ENCODE data around the gene SRPK3.

The SRPK3 gene

DNA sequence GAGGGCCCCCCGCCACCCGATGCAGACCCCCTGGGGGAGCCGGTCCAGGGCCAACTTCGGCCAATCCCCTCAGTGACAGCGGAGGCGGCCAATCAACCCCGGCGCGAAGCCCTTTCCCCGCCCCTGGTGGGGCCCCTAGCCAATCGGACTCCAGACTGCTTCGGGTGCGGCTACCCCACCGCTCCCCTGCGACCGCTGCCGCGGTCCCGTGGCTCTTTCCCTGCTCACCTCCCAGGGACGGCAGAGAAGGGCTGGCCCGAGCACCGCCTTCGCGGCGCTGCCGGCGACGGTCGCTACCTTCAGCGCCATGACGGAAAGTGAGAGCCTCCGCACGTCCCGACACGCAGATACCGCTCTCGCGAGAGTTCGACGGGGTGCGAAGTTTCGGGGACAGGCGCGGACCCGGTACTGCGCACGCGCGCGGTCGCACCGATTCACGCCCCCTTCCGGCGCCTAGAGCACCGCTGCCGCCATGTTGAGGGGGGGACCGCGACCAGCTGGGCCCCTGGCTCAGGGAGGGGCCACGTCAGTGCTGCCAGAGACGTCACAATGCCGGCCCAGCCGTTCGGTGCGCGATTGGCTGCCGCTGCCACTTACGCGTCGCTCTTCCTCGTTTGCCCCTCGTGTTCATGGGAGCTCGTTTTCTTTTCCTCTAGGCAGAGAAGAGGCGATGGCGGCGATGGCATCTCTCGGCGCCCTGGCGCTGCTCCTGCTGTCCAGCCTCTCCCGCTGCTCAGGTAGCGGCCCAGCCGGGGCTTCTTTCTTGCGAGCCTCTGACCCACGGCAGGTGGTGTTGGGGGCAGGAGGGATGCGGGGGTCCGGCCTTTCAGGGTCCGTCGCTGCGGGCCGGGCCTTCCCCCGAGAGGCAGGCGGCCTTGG is 13.4 kb downstream of the SRPK3 start, which contains the start of the genes IDH3G and SSR4:
Gene IDH3G (minus strand): TSS at position 358 of the 879 bp plus-strand sequence. CDS start 49 bp downstream, at position 309.
Gene SSR4 (plus strand): TSS at position 651 of the 879 bp plus-strand sequence. CDS start 20 bp downstream, at position 671.
- H3K27ac ChIP-seq: peak within 1 kb of the TSS; percentile 95
- TF ChIP-seq ZFX (IDR thresholded peaks at IDR 0.05): peak; percentile 61; the same call in 1 of the 2 replicates
- TF ChIP-seq, protein P1, sequence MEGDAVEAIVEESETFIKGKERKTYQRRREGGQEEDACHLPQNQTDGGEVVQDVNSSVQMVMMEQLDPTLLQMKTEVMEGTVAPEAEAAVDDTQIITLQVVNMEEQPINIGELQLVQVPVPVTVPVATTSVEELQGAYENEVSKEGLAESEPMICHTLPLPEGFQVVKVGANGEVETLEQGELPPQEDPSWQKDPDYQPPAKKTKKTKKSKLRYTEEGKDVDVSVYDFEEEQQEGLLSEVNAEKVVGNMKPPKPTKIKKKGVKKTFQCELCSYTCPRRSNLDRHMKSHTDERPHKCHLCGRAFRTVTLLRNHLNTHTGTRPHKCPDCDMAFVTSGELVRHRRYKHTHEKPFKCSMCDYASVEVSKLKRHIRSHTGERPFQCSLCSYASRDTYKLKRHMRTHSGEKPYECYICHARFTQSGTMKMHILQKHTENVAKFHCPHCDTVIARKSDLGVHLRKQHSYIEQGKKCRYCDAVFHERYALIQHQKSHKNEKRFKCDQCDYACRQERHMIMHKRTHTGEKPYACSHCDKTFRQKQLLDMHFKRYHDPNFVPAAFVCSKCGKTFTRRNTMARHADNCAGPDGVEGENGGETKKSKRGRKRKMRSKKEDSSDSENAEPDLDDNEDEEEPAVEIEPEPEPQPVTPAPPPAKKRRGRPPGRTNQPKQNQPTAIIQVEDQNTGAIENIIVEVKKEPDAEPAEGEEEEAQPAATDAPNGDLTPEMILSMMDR (conservative IDR thresholded peaks at IDR 0.05): no peak

DNA sequence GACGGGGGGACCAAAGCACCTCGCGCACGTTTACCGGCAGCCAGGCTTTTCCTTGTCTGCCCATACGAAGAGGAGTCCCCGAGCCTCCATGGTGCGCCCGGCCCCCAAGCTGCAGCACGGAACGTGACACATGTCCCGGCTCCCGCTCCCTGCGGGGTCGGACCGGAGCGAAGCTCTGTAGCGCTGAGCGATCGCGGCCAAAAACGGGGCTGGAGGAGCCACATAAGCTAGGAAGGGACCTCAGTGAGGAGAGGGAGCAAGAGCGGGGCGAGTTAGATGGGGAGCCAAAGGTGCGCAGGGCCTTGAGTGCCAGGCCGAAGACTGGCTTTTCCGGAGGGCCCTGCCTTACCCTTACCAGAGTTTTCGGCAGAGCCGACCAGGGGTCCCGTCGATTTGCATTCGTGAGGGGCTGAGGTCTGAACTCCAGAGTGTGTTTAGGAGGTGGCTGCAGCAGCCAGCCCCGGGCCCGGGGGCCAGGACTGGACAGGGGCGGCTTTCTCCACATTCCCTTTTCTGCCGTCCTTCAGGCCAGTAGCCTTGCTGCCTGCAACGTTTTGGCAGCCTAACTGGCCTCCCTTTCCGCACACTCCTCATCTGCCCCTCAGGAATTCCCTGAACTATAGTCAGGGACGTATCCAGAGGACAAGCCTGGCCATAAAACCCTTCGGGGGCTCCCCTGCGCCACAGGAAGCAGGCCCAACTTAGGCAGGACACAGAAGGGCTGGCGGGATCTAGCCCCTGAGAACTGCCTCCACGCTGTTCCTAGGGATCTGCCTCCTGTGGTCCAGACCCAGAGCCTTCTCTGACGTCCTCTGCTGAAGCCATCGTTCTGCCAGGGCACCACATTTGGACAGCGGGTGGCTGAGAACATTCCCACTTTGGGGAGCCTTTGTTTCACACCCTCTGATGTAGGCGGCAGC is 14.3 kb downstream of the SRPK3 start:
- peak overlapping the region; percentile 95 for H3K27ac ChIP-seq
- TF ChIP-seq ZFX (IDR thresholded peaks at IDR 0.05): 0 out of 2 replicates have a peak, but pooled peaks have one; percentile 44
- TF ChIP-seq, protein P1 (conservative IDR thresholded peaks at IDR 0.05): no peak

DNA sequence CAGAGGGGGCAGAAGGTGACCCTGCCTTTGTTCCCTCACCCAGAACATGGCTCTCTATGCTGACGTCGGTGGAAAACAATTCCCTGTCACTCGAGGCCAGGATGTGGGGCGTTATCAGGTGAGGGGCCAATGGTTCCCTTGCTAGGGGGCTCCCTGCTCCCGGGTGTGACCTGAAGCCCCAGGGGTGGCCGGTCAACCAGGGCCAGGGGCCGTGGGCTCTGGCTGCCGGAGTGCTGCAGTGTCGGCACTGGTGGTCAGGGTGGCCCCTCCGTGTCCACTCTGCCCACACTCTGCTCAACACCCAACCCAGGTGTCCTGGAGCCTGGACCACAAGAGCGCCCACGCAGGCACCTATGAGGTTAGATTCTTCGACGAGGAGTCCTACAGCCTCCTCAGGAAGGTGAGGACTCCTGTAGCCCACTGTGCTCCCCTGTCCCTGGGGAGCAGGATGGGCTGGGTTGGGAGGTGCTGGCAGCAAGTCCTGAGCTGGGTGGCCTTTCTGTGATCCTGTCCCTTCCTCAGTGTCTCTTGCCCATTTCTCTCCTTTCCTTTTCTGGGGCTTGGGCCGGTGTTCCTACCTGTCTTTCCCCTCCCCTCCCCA is 16.7 kb downstream of the SRPK3 start:
- TF ChIP-seq, protein P1 (conservative IDR thresholded peaks at IDR 0.05): no peak
- TF ChIP-seq ZFX (IDR thresholded peaks at IDR 0.05): no peak
- no peak overlapping the region for H3K27ac ChIP-seq

DNA sequence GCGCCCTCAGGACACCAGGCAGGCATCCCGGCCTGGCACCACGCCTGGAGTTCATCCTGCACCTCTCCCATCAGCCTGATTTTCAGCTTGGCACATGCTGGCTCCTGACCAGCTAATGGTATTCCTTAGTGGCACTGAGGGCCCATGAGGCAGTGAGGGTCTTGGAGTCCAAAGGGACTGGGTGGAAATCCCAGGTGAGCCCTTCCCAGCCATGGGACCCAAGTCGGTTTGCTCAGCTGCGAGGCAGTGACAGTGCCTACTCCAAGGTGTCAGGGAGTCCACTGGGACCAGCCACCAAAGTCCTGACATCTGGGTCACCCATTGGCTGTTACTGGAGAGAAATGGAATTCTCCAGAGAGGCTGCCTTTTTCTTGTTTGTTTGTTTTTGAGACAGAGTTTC is 18.5 kb downstream of the SRPK3 start:
- TF ChIP-seq ZFX (IDR thresholded peaks at IDR 0.05): no peak
- TF ChIP-seq, protein P1 (conservative IDR thresholded peaks at IDR 0.05): no peak
- no peak overlapping the region for H3K27ac ChIP-seq

DNA sequence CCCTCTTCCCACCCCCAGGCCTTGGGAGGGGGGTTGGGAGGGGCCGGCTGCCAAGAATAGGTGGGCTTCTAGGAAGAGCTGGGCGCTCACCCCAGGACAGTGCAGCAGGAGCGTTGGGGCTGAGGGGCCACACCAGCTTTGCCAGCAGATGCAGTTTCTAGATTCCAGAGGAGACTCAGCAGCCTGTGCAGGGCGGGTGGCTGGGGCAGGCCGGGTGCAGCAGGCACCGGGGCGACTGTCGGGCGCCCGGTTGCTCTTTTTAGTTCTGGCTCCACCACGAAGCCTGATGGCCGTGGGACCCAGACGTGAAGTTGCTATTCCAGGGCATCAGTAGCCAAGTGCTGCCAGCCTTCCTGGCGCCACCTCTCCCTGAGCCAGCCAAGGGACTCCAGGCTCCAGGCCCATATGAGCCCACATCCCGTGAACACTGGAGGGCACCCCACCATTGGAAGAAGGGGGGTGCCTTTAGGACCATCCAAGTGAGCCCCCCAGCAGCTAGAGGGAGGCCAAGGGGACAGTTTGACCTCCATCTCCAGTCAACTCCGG is 19.4 kb downstream of the SRPK3 start:
- TF ChIP-seq, protein P1 (conservative IDR thresholded peaks at IDR 0.05): no peak
- no peak for TF ChIP-seq ZFX (IDR thresholded peaks at IDR 0.05)
- no peak overlapping the region for H3K27ac ChIP-seq

DNA sequence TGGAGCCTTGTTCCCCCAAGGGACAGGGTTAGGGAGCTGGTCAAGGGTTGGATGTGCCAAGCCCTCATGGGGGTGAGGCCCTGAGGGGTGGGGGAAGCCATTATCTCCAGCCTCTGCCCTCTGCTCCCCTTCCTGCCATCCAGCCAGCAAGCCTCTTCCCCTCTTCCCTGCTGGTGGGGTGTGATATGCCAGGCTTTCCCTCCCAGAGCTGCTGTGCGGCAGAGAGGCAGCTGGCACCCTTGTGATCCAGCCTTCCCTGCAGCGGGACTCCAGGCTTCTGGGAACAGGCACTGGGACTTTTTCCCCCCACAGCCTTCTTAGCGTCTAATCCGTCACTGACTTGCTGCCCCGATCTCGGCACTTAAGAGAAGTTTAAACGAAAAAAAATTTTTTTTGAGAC is 19.9 kb downstream of the SRPK3 start:
- H3K27ac ChIP-seq: no peak overlapping the region
- no peak for TF ChIP-seq ZFX (IDR thresholded peaks at IDR 0.05)

DNA sequence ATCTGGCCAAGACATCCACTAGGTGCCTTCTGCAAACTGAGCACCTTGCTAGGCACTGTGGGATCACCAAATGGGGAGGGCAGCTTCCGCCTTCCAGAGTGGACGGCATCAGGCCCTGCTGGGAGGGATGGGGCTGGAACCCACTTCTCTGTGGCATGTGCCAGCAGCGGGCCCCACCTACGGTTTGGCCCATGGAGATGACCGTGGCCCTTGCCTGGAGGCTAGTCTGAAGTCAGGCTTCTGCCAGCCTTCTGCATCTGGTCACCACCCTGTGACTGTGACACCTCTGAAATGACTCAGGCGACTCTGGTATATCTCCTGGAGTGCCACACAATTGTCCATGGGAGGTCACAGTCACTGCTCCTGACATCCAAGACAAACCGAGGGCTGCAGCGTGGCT is 20.8 kb downstream of the SRPK3 start:
- no peak overlapping the region for H3K27ac ChIP-seq
- TF ChIP-seq, protein P1 (conservative IDR thresholded peaks at IDR 0.05): no peak
- no peak for TF ChIP-seq ZFX (IDR thresholded peaks at IDR 0.05)
